H1 (cell line): Measurements from ENCODE around the gene ESYT2. TPM values are rescaled to one million over a fixed set of nuclear protein-coding genes. Genes with fewer than 3 reads are reported as not detected.

Experiments used
- BCL11A ChIP-seq, 2 experiments: IDR thresholded peaks; one replicate each; pipeline ENCODE4 v1.6.1; 2011; ENCODE audit warnings: low read depth in 2 of 2, low read length in 2 of 2, mild to moderate bottlenecking in 2 of 2
- polyA plus RNA-seq, 7 experiments: library from polyadenylated mRNA; depleted of rRNA in 3 of 7; stranded (reverse) in 5 of 7; unstranded in 2 of 7; fragments of >200 nt in 5 of 7; fragments of 200-250 nt in 2 of 7; gene quantifications; 1 replicate in 5 of 7; 2 replicates in 1 of 7; 4 replicates in 1 of 7; pipeline versions ENCODE4 v1.2.1 to v1.2.3, GENCODE V29; 2011 to 2013; ENCODE audit warnings: missing spikeins in 2 of 7, mixed read lengths in 2 of 7
- total RNA-seq: library from RNA; stranded (reverse); fragmentation: NEBNext Ultra II Directional; extraction: Animal tissue kit (Norgen Biotek cat#: 25700); gene quantifications from 2 replicates; pipeline ENCODE4 v1.2.1, GENCODE V29; 2021
- TF ChIP-seq, protein P1 (sequence below): IDR thresholded peaks from 2 replicates; pipeline ENCODE4 v1.6.1; 2012; ENCODE audit warnings: inconsistent platforms

ESYT2 gene
- total and polyA plus RNA-seq, 2 of the 8 experiments (the other 6 are each of a cell fraction or from before 2014, with no cell fraction given), result 27.0 to 37.5 TPM

DNA sequence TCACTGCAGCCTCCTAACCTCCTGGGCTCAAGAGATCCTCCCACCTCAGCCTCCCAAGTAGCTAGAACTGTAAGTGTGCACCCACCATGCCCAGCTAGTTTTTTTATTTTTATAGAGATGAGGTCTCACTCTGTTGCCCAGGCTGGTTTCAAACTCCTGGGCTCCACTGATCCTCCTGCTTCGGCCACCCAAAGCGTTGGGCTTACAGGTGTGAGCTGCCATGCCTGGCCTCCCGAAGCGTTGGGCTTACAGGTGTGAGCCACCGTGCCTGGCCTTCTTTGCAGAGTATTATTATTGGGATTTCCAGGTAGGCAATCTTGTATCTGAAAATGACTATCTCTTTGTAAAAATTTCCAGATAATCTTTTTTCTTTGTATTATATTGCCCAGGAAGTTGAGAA lies 101.6 kb downstream of the ESYT2 start (continued):
- TF ChIP-seq, protein P1, sequence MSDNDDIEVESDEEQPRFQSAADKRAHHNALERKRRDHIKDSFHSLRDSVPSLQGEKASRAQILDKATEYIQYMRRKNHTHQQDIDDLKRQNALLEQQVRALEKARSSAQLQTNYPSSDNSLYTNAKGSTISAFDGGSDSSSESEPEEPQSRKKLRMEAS, result no peak
- TF ChIP-seq BCL11A (IDR thresholded peaks at IDR 0.05; ENCODE audit: low read depth in 2 of 2, low read length in 2 of 2), result no peak
- TF ChIP-seq, all 59 proteins: peak for 0
